Measurements from ENCODE around the gene RXRA.

RXRA gene

DNA sequence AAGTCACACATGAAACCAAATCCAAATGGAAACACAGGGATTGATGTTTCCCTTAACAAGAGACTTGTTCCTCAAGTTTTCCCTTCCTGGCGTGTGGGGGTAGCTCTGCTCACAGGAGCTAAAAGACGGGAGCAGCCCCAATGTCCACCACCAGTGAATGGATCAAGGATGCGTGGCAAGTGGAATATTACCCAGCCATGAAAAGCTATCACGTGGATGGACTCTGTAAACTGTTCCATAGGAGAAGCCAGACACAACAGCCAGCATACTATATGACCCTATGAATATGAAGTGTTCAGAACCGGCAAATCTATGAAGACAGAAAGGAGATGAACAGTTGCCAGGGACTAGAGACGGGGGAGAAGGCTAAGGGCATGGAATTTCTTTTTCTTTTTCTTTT is 28.3 kb upstream of the RXRA start:
- Histone ChIP-seq H3K9me3 (ENCODE audit: insufficient read depth, low read length, severe bottlenecking) (no peaks in the 10 kb centered on the region), H3K4me1 (ENCODE audit: insufficient read depth, low read length) (no peaks in the 10 kb centered on the region), H3K79me2 (ENCODE audit: insufficient read depth, low read length) (no peaks in the 10 kb centered on the region), H3K36me3 (ENCODE audit: insufficient read depth, low read length) (no peaks in the 10 kb centered on the region), H3K27ac (ENCODE audit: low read length) (no peak overlapping the region), H2AFZ (ENCODE audit: low read depth, low read length) (no peak overlapping the region), H3K9ac (ENCODE audit: low read depth, low read length) (no peak overlapping the region), H3K27me3 (ENCODE audit: insufficient read depth, low read length, poor library complexity) (no peaks in the 10 kb centered on the region), H3K4me2 (ENCODE audit: insufficient read depth, low read length) (no peak overlapping the region), H4K20me1 (ENCODE audit: insufficient read depth, low read length) (no peaks in the 10 kb centered on the region), H3K4me3 (ENCODE audit: low read depth in 1 of 2, low read length in 2 of 2) (no peak overlapping the region)
- ATAC-seq (ENCODE audit: insufficient read depth, low read depth) (no peak), DNase-seq (no peak)
- no peak for TF ChIP-seq EZH2 (IDR thresholded peaks at IDR 0.05; ENCODE audit: borderline replicate concordance, low read depth, low read length, severe bottlenecking)
- TF ChIP-seq, protein P1, sequence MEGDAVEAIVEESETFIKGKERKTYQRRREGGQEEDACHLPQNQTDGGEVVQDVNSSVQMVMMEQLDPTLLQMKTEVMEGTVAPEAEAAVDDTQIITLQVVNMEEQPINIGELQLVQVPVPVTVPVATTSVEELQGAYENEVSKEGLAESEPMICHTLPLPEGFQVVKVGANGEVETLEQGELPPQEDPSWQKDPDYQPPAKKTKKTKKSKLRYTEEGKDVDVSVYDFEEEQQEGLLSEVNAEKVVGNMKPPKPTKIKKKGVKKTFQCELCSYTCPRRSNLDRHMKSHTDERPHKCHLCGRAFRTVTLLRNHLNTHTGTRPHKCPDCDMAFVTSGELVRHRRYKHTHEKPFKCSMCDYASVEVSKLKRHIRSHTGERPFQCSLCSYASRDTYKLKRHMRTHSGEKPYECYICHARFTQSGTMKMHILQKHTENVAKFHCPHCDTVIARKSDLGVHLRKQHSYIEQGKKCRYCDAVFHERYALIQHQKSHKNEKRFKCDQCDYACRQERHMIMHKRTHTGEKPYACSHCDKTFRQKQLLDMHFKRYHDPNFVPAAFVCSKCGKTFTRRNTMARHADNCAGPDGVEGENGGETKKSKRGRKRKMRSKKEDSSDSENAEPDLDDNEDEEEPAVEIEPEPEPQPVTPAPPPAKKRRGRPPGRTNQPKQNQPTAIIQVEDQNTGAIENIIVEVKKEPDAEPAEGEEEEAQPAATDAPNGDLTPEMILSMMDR (IDR thresholded peaks at IDR 0.05; ENCODE audit: borderline replicate concordance, extremely low read depth, low read length, poor library complexity, severe bottlenecking) = no peak

DNA sequence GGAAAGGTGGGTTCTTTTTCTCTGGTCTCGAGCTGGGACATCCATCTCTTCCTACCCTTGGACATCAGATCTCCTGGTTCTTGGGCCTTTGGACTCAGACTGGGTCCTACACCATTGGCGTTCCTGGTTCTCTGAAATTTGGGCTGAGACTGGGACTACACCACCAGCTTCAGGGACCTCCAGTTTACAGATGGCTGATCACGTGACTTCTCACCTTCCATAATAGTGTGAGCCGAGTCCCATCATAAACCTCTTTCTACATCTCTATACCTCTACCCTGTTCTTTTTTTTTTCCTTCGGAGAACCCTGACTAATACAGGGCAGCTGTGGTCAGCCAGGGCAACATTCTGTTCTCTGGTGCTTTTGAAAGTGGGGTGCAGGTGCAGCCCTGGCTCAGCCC is 27.2 kb upstream of the RXRA start:
- H3K4me2 ChIP-seq (ENCODE audit: insufficient read depth, low read length) = no peak overlapping the region
- no peaks in the 10 kb centered on the region for H3K9me3 ChIP-seq (ENCODE audit: insufficient read depth, low read length, severe bottlenecking)
- no peak for TF ChIP-seq EZH2 (IDR thresholded peaks at IDR 0.05; ENCODE audit: borderline replicate concordance, low read depth, low read length, severe bottlenecking)
- TF ChIP-seq, protein P1 (IDR thresholded peaks at IDR 0.05; ENCODE audit: borderline replicate concordance, extremely low read depth, low read length, poor library complexity, severe bottlenecking) = no peak
- no peak for ATAC-seq (ENCODE audit: insufficient read depth, low read depth)
- no peak overlapping the region for H2AFZ ChIP-seq (ENCODE audit: low read depth, low read length)
- no peaks in the 10 kb centered on the region for H3K79me2 ChIP-seq (ENCODE audit: insufficient read depth, low read length)
- H3K36me3 ChIP-seq (ENCODE audit: insufficient read depth, low read length) = no peaks in the 10 kb centered on the region
- DNase-seq = no peak
- H3K27ac ChIP-seq (ENCODE audit: low read length) = no peak overlapping the region
- no peaks in the 10 kb centered on the region for H4K20me1 ChIP-seq (ENCODE audit: insufficient read depth, low read length)
- H3K4me3 ChIP-seq (ENCODE audit: low read depth in 1 of 2, low read length in 2 of 2) = no peak overlapping the region
- H3K27me3 ChIP-seq (ENCODE audit: insufficient read depth, low read length, poor library complexity) = no peaks in the 10 kb centered on the region
- H3K9ac ChIP-seq (ENCODE audit: low read depth, low read length) = no peak overlapping the region
- H3K4me1 ChIP-seq (ENCODE audit: insufficient read depth, low read length) = no peaks in the 10 kb centered on the region

DNA sequence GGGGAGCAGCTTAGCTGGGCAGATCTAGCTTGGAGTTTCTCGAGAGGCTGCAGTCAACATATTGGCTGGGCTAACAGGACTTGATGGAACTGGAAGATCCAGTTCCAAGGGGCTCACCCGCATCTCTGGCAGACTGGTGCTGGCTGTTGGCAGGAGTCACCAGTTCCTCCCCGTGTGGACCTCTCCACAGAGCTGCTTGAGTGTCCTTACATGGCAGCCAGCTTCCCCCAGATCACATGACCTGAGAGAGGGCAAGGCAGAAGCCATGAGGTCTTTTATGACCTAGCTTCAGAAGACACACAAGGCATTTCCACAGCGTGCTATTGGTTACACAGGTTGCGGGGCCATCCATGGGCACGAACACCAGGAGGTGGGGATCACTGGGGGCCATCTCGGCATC is 26.4 kb upstream of the RXRA start:
- Histone ChIP-seq H3K9me3 (ENCODE audit: insufficient read depth, low read length, severe bottlenecking) (no peaks in the 10 kb centered on the region), H3K27me3 (ENCODE audit: insufficient read depth, low read length, poor library complexity) (no peaks in the 10 kb centered on the region), H3K4me2 (ENCODE audit: insufficient read depth, low read length) (no peak overlapping the region), H3K27ac (ENCODE audit: low read length) (no peak overlapping the region), H4K20me1 (ENCODE audit: insufficient read depth, low read length) (no peaks in the 10 kb centered on the region), H3K4me1 (ENCODE audit: insufficient read depth, low read length) (no peaks in the 10 kb centered on the region), H3K79me2 (ENCODE audit: insufficient read depth, low read length) (no peaks in the 10 kb centered on the region), H3K4me3 (ENCODE audit: low read depth in 1 of 2, low read length in 2 of 2) (no peak overlapping the region), H2AFZ (ENCODE audit: low read depth, low read length) (no peak overlapping the region), H3K9ac (ENCODE audit: low read depth, low read length) (no peak overlapping the region), H3K36me3 (ENCODE audit: insufficient read depth, low read length) (no peaks in the 10 kb centered on the region)
- TF ChIP-seq, protein P1 (IDR thresholded peaks at IDR 0.05; ENCODE audit: borderline replicate concordance, extremely low read depth, low read length, poor library complexity, severe bottlenecking) = no peak
- no peak for TF ChIP-seq EZH2 (IDR thresholded peaks at IDR 0.05; ENCODE audit: borderline replicate concordance, low read depth, low read length, severe bottlenecking)
- ATAC-seq (ENCODE audit: insufficient read depth, low read depth) (no peak), DNase-seq (no peak)
